NCI-H1930 (cell line): Measurements from ENCODE around the gene RNF150.

ENCODE experiments used
- DNase-seq, 2 experiments: peaks; one replicate each; lab custom pipeline; 2025; lab: John Stamatoyannopoulos, UW

The RNF150 gene

GRCh38 chr4:140906993-140907962 is 226.0 kb downstream of the RNF150 start:
- no peak for DNase-seq

DNA sequence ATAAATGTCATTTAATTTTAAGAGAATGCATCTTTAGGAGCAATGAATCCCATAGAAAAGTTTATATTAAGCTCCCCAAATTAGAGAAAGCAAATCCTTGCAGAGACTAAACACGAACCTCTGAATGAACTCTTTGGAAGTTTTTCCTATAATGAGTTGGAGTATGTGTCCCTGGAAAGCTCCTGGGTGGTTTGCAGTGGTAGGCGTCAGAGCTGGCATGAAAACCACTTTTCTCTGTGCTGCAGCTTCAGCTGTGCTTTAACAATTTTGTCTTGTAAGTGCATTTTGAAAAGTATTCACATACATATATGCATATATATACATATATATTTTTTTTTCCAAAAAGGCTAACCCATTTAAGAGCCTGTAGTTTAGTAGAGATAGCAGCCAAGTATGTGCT is 228.4 kb downstream of the RNF150 start:
- no peak for DNase-seq

DNA sequence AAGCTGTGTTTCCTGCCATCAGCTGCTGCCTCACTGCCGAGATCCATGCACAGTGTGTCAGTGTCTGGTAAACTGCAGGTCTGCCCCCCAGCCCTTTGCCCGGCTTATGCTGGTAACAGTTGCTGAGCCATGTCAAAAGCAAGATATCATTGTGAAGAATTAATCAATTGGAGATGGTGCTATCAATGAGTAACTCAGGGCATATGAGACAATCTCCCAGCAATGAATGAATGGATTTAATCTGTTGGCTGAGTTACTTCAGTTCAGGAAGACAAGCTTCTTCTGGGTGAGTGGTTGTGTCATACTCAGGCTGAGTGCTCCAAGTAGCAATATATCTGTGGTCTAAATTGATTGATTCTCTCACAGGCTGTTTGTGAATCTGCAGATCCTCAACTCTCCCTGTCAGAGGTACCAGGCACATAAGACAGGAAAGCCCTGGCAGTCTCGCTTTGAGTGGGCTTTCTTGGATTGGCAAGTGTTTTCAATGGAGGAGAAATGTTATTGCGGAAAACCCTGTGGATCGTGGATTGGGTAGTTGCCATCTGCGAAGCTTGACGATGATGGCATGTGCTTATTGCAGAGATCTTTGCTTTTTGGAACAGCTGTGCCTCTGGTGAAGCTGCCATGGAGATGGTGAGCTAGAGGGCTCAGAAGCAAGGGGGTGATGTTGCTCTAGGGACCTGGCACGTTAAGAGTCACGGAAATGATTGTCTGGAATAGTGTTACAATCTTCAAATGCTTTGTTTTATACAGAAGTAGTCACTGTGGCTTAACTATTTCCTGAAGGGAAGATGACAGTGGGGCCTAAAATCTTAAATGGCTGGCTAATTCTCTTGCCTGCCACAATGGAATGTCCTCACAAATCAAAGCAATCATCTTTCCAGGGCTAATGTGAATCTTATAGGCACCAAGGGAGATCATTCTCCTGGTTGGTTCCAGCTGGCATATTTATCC is 229.5 kb downstream of the RNF150 start:
- DNase-seq = no peak

DNA sequence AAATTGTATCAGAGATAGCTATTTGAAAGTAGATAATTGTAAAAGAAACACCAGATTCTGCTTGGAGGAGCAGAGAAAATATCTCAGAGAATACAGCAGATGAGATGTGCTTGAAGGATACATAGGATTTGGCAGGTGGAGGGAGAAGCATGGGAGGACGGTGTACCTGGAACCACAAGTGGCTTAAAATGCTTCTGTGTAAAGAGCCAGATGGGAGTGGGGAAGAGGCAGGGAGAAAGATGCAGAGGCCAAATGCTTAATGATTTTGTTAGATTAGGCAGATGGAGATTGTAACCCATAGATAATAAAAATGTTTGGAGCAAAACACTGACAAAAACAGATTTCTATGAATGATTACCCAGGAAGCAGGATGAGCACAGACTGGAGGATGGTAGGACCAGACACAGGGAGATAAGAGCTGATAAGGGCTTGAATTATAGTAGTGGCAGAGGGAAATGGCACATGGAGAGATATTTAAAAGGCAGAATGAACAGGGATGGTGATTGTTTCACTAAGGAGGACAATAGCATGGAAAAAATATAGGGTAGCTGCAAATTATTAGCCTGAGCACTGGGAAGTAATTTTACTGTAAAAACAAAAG is 231.4 kb downstream of the RNF150 start:
- no peak for DNase-seq

GRCh38 chr4:140893939-140894338 is 239.3 kb downstream of the RNF150 start:
- DNase-seq = no peak

DNA sequence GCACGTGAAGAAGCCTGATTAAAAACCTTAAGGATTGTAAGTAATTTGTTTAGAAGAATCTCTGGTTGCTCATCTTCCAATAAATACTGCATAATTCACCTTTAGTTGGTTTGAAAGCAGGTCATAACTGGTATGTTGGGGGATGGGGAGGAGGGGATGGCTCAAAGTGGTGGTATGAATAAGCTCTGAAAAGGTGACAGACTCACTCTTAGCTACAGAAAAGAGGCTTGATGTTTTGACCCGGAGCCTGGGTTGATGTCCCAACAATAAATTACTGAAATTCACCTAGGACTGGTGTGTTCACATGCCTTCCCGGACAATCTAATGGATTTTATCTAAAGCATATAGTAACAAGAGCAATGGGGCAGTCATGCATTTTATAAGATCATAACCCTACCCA is 245.2 kb downstream of the RNF150 start:
- no peak for DNase-seq

GRCh38 chr4:140887467-140887866 is 245.8 kb downstream of the RNF150 start:
- no peak for DNase-seq

DNA sequence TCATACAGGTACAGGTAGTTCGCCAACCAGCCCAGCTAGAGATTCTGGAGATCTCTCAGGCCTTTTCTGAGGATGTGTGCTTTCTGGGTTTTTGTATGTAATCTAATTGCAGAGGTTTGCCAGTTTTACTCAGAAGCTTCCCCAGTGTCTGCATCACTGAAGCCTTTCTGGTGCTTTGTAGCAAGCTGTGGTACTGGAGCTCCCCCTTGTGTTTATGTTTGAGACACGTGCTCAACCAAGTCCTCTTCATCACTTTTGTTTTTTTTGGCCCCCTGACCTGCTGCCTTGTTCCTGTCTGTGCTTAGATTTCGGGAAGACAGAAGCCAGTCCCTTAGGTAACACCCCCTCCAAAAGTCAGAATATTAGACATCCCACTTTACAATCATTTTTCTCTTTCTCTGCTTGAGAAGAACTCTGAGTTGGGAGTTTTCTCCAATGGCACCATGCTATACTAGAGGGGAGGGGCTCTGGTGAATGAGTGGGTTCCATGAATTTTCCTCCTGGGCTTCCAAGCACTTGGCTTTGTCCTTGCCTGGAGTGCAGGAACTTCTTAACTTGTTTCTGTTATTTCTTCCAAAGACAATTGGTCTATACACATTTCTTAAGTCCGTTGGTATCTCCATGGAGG is 248.7 kb downstream of the RNF150 start:
- peak; percentile 3 to 19 for DNase-seq

- no peak for DNase-seq
These were observed 255.5 kb downstream of the RNF150 start for GRCh38 chr4:140877781-140878180.

- no peak for DNase-seq
These were observed 256.5 kb downstream of the RNF150 start for GRCh38 chr4:140876615-140877364.

DNA sequence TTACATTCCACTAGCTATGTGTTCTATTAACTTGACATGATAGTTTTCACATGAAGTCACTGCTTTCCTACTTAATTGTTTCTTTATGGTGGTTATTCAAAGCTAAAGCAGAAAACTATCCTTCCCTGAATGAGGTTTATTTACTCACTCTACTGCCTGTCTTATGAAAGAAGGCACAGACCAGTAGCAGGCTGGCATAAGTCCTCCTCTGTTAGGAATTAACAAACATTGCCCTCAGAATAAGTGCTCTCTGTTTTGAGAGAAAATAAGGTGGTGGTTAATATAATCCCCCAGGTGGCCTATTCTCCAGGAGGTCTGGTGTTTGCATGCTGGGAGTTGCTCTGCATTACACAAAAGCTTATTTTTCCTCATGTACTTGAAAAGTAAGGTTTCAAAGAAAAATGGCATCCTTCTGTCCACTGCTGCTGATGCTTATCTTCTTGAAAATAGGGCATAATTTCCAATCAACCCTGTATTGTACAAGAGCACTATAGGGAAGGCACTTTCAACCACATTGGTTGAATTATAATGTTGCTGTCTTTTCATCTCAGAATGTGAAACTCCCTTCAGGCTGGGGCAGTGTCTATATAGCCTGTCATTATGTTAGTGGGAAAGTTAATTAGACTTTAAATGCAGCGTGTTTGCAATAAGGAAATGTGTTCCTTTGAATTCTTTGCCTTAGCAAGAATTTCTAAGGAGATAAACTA is 257.4 kb downstream of the RNF150 start:
- peak; percentile 56 to 63 for DNase-seq

- DNase-seq = no peak
These were observed 259.2 kb downstream of the RNF150 start for GRCh38 chr4:140874056-140874455.

DNA sequence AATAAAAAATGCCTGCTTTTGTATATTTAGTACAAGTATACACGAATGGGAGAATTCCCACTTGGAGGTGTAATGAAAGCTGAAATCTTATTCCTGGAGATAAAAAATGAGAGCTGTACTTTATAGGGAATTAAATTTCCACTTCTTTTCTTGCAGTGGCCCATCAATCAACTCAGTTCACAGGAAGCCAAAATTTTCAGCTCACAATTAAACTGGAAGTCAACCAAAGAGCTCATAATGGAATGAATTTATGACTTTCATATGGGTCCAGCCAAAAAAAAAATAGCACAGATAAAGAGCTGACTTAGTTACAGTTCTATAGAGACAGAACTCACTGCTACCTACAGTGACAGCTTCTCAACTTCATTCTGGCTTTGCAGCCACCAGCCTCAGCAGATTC is 261.9 kb downstream of the RNF150 start:
- DNase-seq = no peak

DNA sequence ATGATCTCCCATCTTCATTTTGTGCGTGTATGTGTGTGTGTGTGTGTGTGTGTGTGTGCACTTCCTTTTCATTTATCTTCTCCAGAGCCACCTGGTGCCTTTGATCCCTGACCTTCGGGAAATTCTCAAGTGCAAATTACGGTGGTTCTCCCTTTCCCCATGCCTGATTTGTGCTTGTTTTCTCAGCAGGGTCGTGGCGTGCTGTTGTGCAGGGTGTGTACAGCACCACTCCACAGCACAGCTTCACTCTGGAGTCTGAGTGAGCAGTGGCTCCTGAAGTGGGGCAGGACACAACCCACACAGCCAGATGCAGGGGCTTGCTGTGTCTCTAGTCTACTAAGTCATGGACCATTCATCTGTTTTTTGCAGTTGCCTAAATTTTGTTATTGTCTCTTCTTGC is 262.8 kb downstream of the RNF150 start:
- DNase-seq = no peak

GRCh38 chr4:140869446-140869845 is 263.8 kb downstream of the RNF150 start:
- DNase-seq = no peak

- no peak for DNase-seq
These were observed 265.9 kb downstream of the RNF150 start for GRCh38 chr4:140867356-140867755.

- DNase-seq = no peak
These were observed 266.7 kb downstream of the RNF150 start for GRCh38 chr4:140866492-140867005.

- no peak for DNase-seq
These were observed 267.7 kb downstream of the RNF150 start for GRCh38 chr4:140865253-140866217.

DNA sequence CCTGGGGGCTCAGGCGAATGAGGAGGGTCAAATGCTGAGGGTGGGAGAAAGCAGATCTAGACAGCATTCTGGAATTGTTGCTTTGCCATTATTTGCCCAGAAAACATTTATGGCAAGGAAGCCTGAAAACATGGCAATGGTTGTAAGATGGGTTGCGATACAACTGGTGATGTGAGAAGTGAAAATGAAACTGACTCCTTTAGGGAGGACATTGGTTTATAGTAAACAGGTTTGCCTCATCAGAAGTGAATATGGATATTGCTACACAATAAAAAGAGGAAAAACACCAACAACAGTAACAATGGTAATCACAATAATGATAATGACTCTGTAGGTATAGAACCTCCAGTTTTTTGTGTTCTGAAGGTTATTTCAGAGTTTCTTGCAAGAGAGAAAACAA is 270.1 kb downstream of the RNF150 start:
- DNase-seq = no peak
